ENCODE measurements around the gene CERS4.
"Not testable (repeated sequence)": the region's sequence is repeated elsewhere in the genome, so short reads cannot be mapped to it uniquely, and the experiment has no call there.

The CERS4 gene

GRCh38 chr19:8204961-8205360 is 4.2 kb upstream of the CERS4 start:
- no peak for TF ChIP-seq POLR2A (IDR thresholded peaks at IDR 0.05; ENCODE audit: low read depth, low read length)
- no peak for FAIRE-seq
- DNase-seq (ENCODE audit: insufficient read length, low spot score) = no peak

GRCh38 chr19:8206147-8207087 is 2.8 kb upstream of the CERS4 start:
- FAIRE-seq (no peak), DNase-seq (ENCODE audit: insufficient read length, low spot score) (no peak)
- TF ChIP-seq POLR2A (IDR thresholded peaks at IDR 0.05; ENCODE audit: low read depth, low read length) = no peak

- DNase-seq (ENCODE audit: insufficient read length, low spot score); FAIRE-seq: not testable (repeated sequence)
These were observed 1.8 kb upstream of the CERS4 start for GRCh38 chr19:8207326-8207725.

DNA sequence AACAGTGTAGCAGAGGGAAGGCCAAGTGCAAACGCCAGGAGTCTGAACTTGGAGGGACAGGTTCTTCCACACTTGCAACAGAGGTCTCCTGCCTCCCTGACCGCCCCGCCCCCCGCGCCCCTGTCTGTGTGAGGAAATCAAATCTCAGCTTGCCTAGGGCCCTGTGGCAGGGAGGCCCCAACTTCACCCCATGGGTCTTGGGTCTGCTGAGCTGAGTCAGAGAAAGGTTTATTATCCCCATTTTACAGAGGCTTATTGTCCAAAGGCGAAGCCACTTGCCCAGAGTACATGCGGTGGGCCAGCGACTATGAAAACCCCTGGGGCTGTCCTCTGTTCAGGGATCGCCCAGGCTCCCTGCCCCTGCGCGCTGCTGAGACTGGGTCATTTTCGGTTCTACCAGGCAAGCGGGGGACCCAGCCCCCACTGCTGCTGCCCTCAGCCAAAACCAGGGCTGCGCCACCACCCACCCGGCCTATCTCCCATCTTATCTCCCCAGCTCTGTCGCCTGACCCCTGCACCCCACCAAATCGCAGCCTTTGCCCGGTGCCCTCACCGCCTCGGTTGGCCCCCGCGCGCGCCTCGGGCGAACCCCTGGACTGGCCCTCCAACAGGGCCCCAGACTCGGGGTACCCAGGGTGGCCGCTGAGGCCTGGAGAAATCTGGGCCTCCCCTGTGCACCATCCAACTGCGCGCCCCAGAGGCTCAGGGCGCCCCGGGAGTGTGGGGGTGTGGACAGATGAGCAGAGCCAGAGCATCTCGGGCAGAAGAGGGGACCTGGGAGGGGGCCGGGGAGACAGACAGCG is 850 bp upstream of the CERS4 start:
- no peak for FAIRE-seq
- no peak for TF ChIP-seq POLR2A (IDR thresholded peaks at IDR 0.05; ENCODE audit: low read depth, low read length)
- no peak for DNase-seq (ENCODE audit: insufficient read length, low spot score)

DNA sequence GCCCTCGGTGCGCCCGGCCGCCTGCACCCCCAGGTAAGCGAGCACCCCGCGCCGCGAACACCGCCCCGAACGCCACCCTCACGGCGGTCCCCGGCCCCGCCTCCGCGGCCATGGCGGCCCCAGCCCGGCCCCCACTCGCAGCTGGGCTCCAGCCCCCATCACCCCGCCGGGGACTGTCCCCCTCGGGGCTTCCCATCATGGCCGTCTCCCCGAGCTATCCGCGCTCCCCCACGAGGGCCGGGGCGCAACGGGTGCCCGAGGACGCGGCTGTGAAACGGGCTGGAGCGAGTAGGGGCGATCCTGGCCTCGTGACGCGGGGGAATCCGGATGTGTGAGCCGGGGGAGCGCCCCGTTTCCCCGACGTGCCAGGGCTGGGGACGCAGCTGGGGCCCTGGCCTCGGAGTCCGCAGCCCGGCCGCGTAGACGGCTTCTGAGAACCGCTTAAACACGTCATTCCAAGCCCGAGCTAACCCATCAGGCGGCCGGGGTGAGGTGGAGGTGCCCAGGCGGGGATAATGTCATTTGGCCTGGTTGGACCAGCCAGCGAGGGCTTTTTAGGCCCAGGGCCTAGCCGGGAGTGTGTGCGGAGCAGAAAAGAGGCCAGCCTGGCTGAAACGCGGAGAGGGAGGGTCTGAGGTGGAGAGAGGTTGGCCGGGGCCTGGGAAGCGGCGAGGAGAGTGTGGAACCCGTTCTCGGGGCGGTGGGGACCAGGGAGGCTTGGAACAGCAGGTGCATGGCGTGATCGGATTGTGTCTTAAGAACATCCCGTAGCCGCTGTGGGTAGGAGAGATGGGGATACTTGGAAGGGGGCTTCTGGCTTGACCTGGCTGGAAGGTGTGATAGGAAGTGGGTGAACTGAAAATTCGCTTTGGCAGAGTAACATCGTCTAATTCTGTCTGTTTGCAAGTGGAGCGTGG is 550 bp downstream of the CERS4 start:
- DNase-seq (ENCODE audit: insufficient read length, low spot score) (no peak), FAIRE-seq (no peak)
- TF ChIP-seq POLR2A (IDR thresholded peaks at IDR 0.05; ENCODE audit: low read depth, low read length) = no peak

- DNase-seq (ENCODE audit: insufficient read length, low spot score) = no peak
- FAIRE-seq = no peak
- no peak for TF ChIP-seq POLR2A (IDR thresholded peaks at IDR 0.05; ENCODE audit: low read depth, low read length)
These were observed 1.4 kb downstream of the CERS4 start for GRCh38 chr19:8210421-8211101.

DNA sequence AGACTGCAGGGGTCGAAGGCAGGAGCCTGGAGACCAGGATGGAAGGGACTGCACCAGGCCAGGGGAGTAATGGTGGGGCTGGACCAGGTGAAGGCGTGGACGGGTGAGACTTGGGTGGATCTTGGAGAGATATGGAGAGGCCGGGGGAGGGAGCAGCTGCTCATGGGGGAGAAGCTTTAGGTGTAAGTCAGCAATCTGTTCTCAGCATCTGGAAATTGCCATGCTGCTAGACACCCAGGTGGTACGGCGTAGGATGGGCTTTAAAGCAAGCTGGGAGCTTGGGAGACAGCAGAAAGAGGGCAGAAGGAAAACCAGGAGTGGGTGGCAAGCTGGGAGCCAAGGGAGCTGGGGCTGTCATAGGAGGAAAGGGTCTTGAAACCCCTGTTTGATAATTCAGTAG is 3.0 kb downstream of the CERS4 start:
- FAIRE-seq (no peak), DNase-seq (ENCODE audit: insufficient read length, low spot score) (no peak)
- TF ChIP-seq POLR2A (IDR thresholded peaks at IDR 0.05; ENCODE audit: low read depth, low read length) = no peak

DNA sequence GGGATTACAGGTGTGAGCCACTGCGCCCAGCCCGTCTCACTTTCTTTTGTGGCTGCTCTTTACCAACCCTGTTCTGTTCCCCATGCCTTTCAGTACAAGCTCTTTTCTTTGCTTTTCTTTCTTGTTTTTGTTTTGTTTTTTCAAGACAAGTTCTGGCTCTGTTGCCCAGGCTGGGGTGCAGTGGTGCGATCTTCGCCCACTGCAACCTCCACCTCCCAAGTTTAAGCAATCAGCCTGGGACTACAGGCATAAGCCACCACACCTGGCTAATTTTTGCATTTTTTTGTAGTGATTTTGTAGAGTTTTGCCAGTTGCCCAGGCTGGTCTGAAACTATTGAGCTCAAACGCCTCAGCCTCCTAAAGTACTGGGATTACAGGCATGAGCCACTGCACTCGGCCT is 3.7 kb downstream of the CERS4 start:
- FAIRE-seq (no peak), DNase-seq (ENCODE audit: insufficient read length, low spot score) (no peak)
- no peak for TF ChIP-seq POLR2A (IDR thresholded peaks at IDR 0.05; ENCODE audit: low read depth, low read length)

GRCh38 chr19:8213827-8214672 is 4.9 kb downstream of the CERS4 start:
- no peak for FAIRE-seq

DNA sequence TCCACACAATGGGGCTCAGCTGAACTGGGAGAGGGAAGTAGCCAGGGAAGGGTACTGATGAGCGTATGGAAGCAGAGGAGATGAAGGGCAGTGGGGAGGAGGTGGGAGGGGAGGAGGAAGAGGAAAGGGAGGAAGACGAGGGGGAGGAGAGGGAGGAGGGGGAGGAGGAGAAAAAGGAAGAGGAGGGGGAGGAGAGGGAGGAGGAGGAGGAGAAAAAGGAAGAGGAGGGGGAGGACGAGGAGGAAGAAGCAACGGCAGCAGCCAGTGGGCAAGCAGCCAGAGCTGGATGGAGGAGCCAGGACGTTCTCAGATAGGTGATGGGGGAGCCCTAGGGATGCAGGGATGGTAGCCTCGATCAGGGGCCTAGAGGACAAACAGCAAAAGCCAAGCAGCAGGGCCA is 5.6 kb downstream of the CERS4 start:
- DNase-seq (ENCODE audit: insufficient read length, low spot score) (no peak), FAIRE-seq (no peak)
- TF ChIP-seq POLR2A (IDR thresholded peaks at IDR 0.05; ENCODE audit: low read depth, low read length) = no peak

More at GRCh38 chr19:8213827-8214672, 4.9 kb downstream of the CERS4 start:
- no peak for DNase-seq (ENCODE audit: insufficient read length, low spot score)
- TF ChIP-seq POLR2A (IDR thresholded peaks at IDR 0.05; ENCODE audit: low read depth, low read length) = no peak

DNA sequence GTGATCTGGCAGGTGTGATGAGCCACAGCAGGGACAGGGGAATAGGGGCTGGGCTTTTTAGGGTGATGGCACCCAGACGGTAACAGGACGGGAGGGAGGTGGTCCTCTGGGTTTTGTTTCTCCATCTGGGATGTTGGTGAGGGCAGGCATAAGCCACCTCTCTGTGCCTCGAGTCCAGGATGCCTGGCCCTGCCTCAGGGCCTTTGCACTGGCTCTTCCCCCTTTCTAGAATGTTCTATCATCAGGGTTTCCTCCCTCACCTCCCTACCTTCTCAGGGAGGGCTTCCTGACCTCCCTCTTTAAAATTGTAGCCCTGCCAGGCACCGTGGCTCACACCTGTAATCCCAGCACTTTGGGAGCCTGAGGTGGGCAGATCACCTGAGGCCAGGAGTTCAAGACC is 6.6 kb downstream of the CERS4 start:
- FAIRE-seq (no peak), DNase-seq (ENCODE audit: insufficient read length, low spot score) (no peak)
- no peak for TF ChIP-seq POLR2A (IDR thresholded peaks at IDR 0.05; ENCODE audit: low read depth, low read length)

DNA sequence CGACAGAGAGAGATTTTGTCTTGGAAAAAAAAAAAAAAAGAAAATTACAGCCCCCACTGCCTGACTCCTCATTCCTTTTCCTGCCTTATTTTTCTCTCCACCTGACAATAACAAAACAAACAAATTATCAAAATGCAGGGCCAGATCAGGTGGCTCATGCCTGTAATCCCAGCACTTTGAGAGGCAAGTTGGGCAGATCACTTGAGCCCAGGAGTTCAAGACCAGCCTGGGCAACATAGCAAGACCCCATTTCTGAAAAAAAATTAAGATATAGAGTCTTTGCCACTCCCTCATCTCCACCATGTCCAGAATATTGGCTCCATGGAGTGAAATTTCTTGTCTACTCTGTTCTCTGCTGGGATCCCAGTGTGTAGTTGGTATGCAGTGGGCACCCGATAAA is 7.2 kb downstream of the CERS4 start:
- no peak for DNase-seq (ENCODE audit: insufficient read length, low spot score)
- FAIRE-seq = no peak

GRCh38 chr19:8218127-8218526 is 9.0 kb downstream of the CERS4 start:
- FAIRE-seq; DNase-seq (ENCODE audit: insufficient read length, low spot score): not testable (repeated sequence)

More for the DNA sequence above, 7.2 kb downstream of the CERS4 start:
- TF ChIP-seq POLR2A (IDR thresholded peaks at IDR 0.05; ENCODE audit: low read depth, low read length) = no peak
